Upper lobe of left lung (tissue), 6 donors: Measurements from ENCODE around the gene GABRR3. TPM values are rescaled to one million over a fixed set of nuclear protein-coding genes. Genes with fewer than 3 reads are reported as not detected.
A peak's percentile ranks its signal among the peaks of the same experiment; 100 is the strongest.

Source experiments
- ATAC-seq, 2 donors: fragments of 200-7000 bp; cut with Tn5 transposase; one replicate each; pipeline ENCODE4 v1.9.1; 2022; ENCODE audit warnings: mild to moderate bottlenecking in 2 of 2, moderate library complexity in 2 of 2; ENCODE audit not compliant: low FRiP score in 2 of 2
- DNase-seq, 2 donors: peaks; one replicate each; pipeline ENCODE4 v3.0.0-alpha.2; 2019 to 2020
- H3K27ac ChIP-seq, 4 donors: fragments of 200-600 bp; sonication (generic); one replicate each; pipeline ENCODE4 v1.5.1; 2016 to 2019
- H3K27me3 ChIP-seq, 4 donors: fragments of 200-600 bp; sonication (generic); one replicate each; pipeline ENCODE4 v1.5.1; 2017 to 2019
- H3K36me3 ChIP-seq, 4 donors: fragments of 200-600 bp; sonication (generic); one replicate each; pipeline ENCODE4 v1.5.1; 2016 to 2019
- H3K4me1 ChIP-seq, 4 donors: fragments of 200-600 bp; sonication (generic); one replicate each; pipeline ENCODE4 v1.5.1; 2018 to 2019
- H3K4me3 ChIP-seq, 4 donors: fragments of 200-600 bp; sonication (generic); one replicate each; pipeline ENCODE4 v1.5.1; 2017 to 2019; ENCODE audit warnings: mild to moderate bottlenecking in 2 of 4, moderate library complexity in 1 of 4
- H3K9me3 ChIP-seq, 4 donors: fragments of 200-600 bp; sonication (generic); one replicate each; pipeline ENCODE4 v1.5.1; 2018 to 2019
- CTCF ChIP-seq, 6 experiments: fragments of 450-650 bp in 4 of 6; fragments of 200-600 bp in 2 of 6; sonication (generic) in 2 of 6; IDR thresholded peaks; one replicate each; pipeline ENCODE4 v1.5.1; 2016 to 2019; ENCODE audit warnings: antibody characterized with exemption in 6 of 6
- EP300 ChIP-seq, 4 donors: sonication (generic); formaldehyde crosslinking; IDR thresholded peaks; one replicate each; pipeline ENCODE4 v1.5.1; 2017; ENCODE audit warnings: antibody characterized with exemption in 4 of 4, control low read depth in 2 of 4
- POLR2A ChIP-seq, 4 donors: fragments of 450-650 bp; IDR thresholded peaks; one replicate each; pipeline ENCODE4 v1.5.1; 2016 to 2017; ENCODE audit warnings: antibody characterized with exemption in 4 of 4, mild to moderate bottlenecking in 2 of 4
- POLR2AphosphoS5 ChIP-seq, 2 donors: sonication (generic); formaldehyde crosslinking; IDR thresholded peaks; one replicate each; pipeline ENCODE4 v1.5.1; 2017; ENCODE audit warnings: antibody characterized with exemption in 2 of 2
- WGBS, 2 donors: methylation state at CpG; one replicate each; pipeline ENCODE4 v1.1.5; 2017 to 2018; 5-methylcytosine and 5-hydroxymethylcytosine counted together
- total RNA-seq, 6 donors: library from RNA; depleted of rRNA in 4 of 6; stranded (reverse); fragments of >200 nt in 4 of 6; gene quantifications; one replicate each; pipeline versions ENCODE4 v1.1.0 to v1.2.1, GENCODE V29; 2016 to 2021
- donor health status: DM: no; HTN: no; CAD: no; lungs with moderate emphysema.
- donor health status: DM: no; HTN: yes; CAD: no; lungs with severe emphysema.

GABRR3 gene
- total RNA-seq, 6 donors from 2014 or later, result not detected

GRCh38 chr3:97971679-97972567 is 63.2 kb downstream of the GABRR3 start, which contains the start of gene RIOX2:
Gene RIOX2 (minus strand): TSS chr3:97972431. CDS start chr3:97967593, 4,838 bp downstream.
- Histone ChIP-seq H3K9me3 (no peaks in the 10 kb centered on the region), H3K4me1 (peaks cover 8 to 19% (median 18%) of the 10 kb centered on the region in 4 donors), H3K36me3 (peaks cover 0 to 2% (median 0%) of the 10 kb centered on the region in 4 donors), H3K27me3 (no peaks in the 10 kb centered on the region), H3K27ac (peak within 1 kb of the TSS; percentile 81 to 91 (median 90)), H3K4me3 (peak within 1 kb of the TSS; percentile 79 to 99 (median 96))
- TF ChIP-seq POLR2AphosphoS5 (IDR thresholded peaks at IDR 0.05) (peak in 1 of 2 donors; percentile 60), POLR2A (IDR thresholded peaks at IDR 0.05) (peak in 2 of 4 donors; percentile 71 to 83), CTCF (IDR thresholded peaks at IDR 0.05) (peak in 1 of 6 experiments; percentile 5), EP300 (IDR thresholded peaks at IDR 0.05) (no peak)
- WGBS, 2 donors, result 1 to 3% methylated on average over 44 to 57 of the region's 82 CpGs
- peak; percentile 79 to 96 for DNase-seq
- ATAC-seq, result peak; percentile 92 to 97

- Histone ChIP-seq H3K27me3 (no peaks in the 10 kb centered on the region), H3K36me3 (peaks cover 0 to 8% (median 0%) of the 10 kb centered on the region in 4 donors), H3K4me3 (peak overlapping the region; percentile 79 to 99 (median 96)), H3K4me1 (peaks cover 8 to 21% (median 18%) of the 10 kb centered on the region in 4 donors), H3K9me3 (no peaks in the 10 kb centered on the region), H3K27ac (peak overlapping the region; percentile 81 to 91 (median 90))
- TF ChIP-seq POLR2A (IDR thresholded peaks at IDR 0.05) (no peak), CTCF (IDR thresholded peaks at IDR 0.05) (no peak), POLR2AphosphoS5 (IDR thresholded peaks at IDR 0.05) (no peak), EP300 (IDR thresholded peaks at IDR 0.05) (no peak)
- ATAC-seq (no peak), DNase-seq (no peak)
- WGBS, 2 donors, result 60 to 65% methylated on average over 9 of the region's 9 CpGs
Observed at GRCh38 chr3:97970956-97971620, 64.0 kb downstream of the GABRR3 start.

DNA sequence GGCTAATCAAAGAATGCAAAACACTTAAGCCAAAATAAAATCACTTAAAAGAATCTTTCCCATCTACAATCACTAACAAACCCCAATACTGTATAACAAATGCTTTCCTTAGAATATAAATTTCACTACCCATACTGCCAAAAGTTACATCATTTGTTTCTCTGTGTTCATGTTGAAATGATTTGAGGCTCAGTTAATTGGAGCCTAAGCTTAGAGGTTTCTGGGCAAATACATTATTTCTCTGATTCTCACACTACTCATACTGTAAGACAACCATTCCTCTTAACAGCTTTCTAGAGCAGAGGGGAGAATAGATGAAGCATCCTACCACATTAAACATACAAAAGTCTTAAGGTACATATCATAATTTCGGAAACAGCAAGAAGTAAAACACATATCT is 65.0 kb downstream of the GABRR3 start:
- Histone ChIP-seq H3K4me1 (peaks cover 8 to 28% (median 19%) of the 10 kb centered on the region in 4 donors), H3K36me3 (peaks cover 0 to 11% (median 0%) of the 10 kb centered on the region in 4 donors), H3K9me3 (no peaks in the 10 kb centered on the region), H3K27ac (no peak overlapping the region), H3K27me3 (no peaks in the 10 kb centered on the region), H3K4me3 (no peak overlapping the region)
- 94 to 95% methylated on average over 1 of the region's 1 CpG for WGBS, 2 donors
- TF ChIP-seq POLR2A (IDR thresholded peaks at IDR 0.05), result no peak
- TF ChIP-seq POLR2AphosphoS5 (IDR thresholded peaks at IDR 0.05), result no peak
- TF ChIP-seq EP300 (IDR thresholded peaks at IDR 0.05), result no peak
- TF ChIP-seq CTCF (IDR thresholded peaks at IDR 0.05), result no peak
- ATAC-seq, result no peak
- no peak for DNase-seq

DNA sequence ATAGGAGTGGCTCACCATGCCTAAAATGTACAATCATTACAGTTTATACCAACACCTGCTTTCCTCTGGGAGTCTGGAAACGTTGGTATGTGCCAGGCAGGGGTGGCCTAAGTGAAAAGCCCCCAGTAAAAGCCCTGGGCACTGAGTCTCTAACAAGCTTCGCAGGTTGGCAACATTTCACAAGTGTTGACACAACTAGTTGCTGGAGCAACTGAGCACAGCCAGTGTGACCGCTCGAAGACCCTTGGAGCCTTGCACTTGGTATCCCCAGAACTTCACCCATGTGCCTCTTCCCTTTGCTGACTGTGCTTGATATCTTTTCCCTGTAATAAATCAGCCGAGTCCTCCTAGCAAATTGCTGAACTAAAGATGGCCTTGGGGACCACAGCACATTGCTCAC is 65.6 kb downstream of the GABRR3 start:
- Histone ChIP-seq H3K4me3 (no peak overlapping the region), H3K27ac (no peak overlapping the region), H3K27me3 (no peaks in the 10 kb centered on the region), H3K36me3 (peaks cover 0 to 11% (median 0%) of the 10 kb centered on the region in 4 donors), H3K4me1 (peaks cover 8 to 28% (median 20%) of the 10 kb centered on the region in 4 donors), H3K9me3 (no peaks in the 10 kb centered on the region)
- WGBS, 2 donors, result 83 to 96% methylated on average over 4 to 5 of the region's 5 CpGs
- TF ChIP-seq CTCF (IDR thresholded peaks at IDR 0.05) (no peak), POLR2AphosphoS5 (IDR thresholded peaks at IDR 0.05) (no peak), POLR2A (IDR thresholded peaks at IDR 0.05) (no peak), EP300 (IDR thresholded peaks at IDR 0.05) (no peak)
- ATAC-seq (no peak), DNase-seq (no peak)
